CD14-positive monocyte (primary cell): ENCODE data around the gene EPO. TPM values are rescaled to one million over a fixed set of nuclear protein-coding genes. Genes with fewer than 3 reads are reported as not detected.
A peak's percentile ranks its signal among the peaks of the same experiment; 100 is the strongest.

Experiments used
- DNase-seq, 3 donors: peaks; one replicate each; pipeline ENCODE4 v3.0.0-alpha.2; 2011 to 2022
- H2AFZ ChIP-seq: 2 replicates; pipeline ENCODE4 v1.6.0; 2012; ENCODE audit warnings: mild to moderate bottlenecking, low read depth, low read length, inconsistent platforms; ENCODE audit not compliant: insufficient read depth, poor library complexity, severe bottlenecking
- H3K27ac ChIP-seq, 2 donors: 1 replicate in 1 of 2; 2 replicates in 1 of 2; pipeline ENCODE4 v1.5.1; 2012 to 2013; ENCODE audit warnings: low read length in 2 of 2, control low read depth in 1 of 2, inconsistent platforms in 1 of 2, low read depth in 1 of 2, mild to moderate bottlenecking in 1 of 2
- H3K27me3 ChIP-seq, 2 donors: one replicate each; pipeline versions ENCODE4 v1.6.0 to v1.6.1; 2011 to 2013; ENCODE audit warnings: low read length in 2 of 2; ENCODE audit not compliant: control insufficient read depth in 2 of 2, insufficient read depth in 2 of 2
- H3K36me3 ChIP-seq, 2 donors: replicated peaks in 1 of 2; 1 replicate in 1 of 2; 2 replicates in 1 of 2; pipeline versions ENCODE4 v1.5.1 to v1.6.1; 2012 to 2013; ENCODE audit warnings: low read length in 2 of 2, control low read depth in 1 of 2, inconsistent platforms in 1 of 2, mild to moderate bottlenecking in 1 of 2; ENCODE audit not compliant: insufficient read depth in 2 of 2, control insufficient read depth in 1 of 2
- H3K4me1 ChIP-seq, 2 donors: 1 replicate in 1 of 2; 2 replicates in 1 of 2; pipeline versions ENCODE4 v1.5.1 to v1.6.1; 2012 to 2013; ENCODE audit warnings: low read length in 2 of 2, control low read depth in 1 of 2, inconsistent platforms in 1 of 2, mild to moderate bottlenecking in 1 of 2, moderate library complexity in 1 of 2; ENCODE audit not compliant: insufficient read depth in 2 of 2, control insufficient read depth in 1 of 2
- H3K4me2 ChIP-seq: replicated peaks from 2 replicates; pipeline ENCODE3; 2012; ENCODE audit warnings: low read length, moderate library complexity, mild to moderate bottlenecking; ENCODE audit not compliant: poor library complexity, severe bottlenecking; ENCODE audit errors: extremely low read depth
- H3K4me3 ChIP-seq, 3 experiments: fragments of 200-600 bp in 1 of 3; sonication (generic) in 1 of 3; replicated peaks in 1 of 3; 1 replicate in 2 of 3; 2 replicates in 1 of 3; pipeline ENCODE4 v1.5.1; 2011 to 2013; ENCODE audit warnings: low read length in 3 of 3, mild to moderate bottlenecking in 3 of 3, control low read depth in 2 of 3, low read depth in 2 of 3, inconsistent platforms in 1 of 3, moderate library complexity in 1 of 3
- H3K79me2 ChIP-seq: 2 replicates; pipeline ENCODE4 v1.6.0; 2012; ENCODE audit warnings: mild to moderate bottlenecking, control low read depth, inconsistent platforms, low read length, moderate library complexity; ENCODE audit not compliant: insufficient read depth
- H3K9ac ChIP-seq: 2 replicates; pipeline ENCODE4 v1.6.0; 2017; ENCODE audit warnings: low read length, mild to moderate bottlenecking; ENCODE audit not compliant: insufficient read depth, poor library complexity, severe bottlenecking
- H3K9me3 ChIP-seq, 2 donors: replicated peaks in 1 of 2; 1 replicate in 1 of 2; 2 replicates in 1 of 2; pipeline versions ENCODE4 v1.5.1 to v1.6.1; 2012 to 2013; ENCODE audit warnings: low read length in 2 of 2, control low read depth in 1 of 2; ENCODE audit not compliant: control insufficient read depth in 1 of 2, insufficient read depth in 1 of 2
- H4K20me1 ChIP-seq: 2 replicates; pipeline ENCODE4 v1.6.0; 2012; ENCODE audit warnings: mild to moderate bottlenecking, low read length, control low read depth, moderate library complexity; ENCODE audit not compliant: insufficient read depth
- H3K27ac Mint-ChIP-seq, 7 donors: one replicate each; pipeline ENCODE4 v1.8.0; 2020; ENCODE audit warnings: mild to moderate bottlenecking in 7 of 7, mixed read lengths in 7 of 7, moderate library complexity in 6 of 7, inconsistent platforms in 2 of 7
- H3K27me3 Mint-ChIP-seq, 3 donors: one replicate each; pipeline ENCODE4 v1.8.0; 2021 to 2022; ENCODE audit warnings: low read depth in 3 of 3, mild to moderate bottlenecking in 3 of 3, mixed read lengths in 3 of 3, moderate library complexity in 3 of 3, inconsistent platforms in 1 of 3
- H3K36me3 Mint-ChIP-seq, 2 donors: one replicate each; pipeline ENCODE4 v1.8.0; 2020; ENCODE audit warnings: mixed read lengths in 2 of 2, inconsistent platforms in 1 of 2, mild to moderate bottlenecking in 1 of 2
- H3K4me1 Mint-ChIP-seq: one replicate; pipeline ENCODE4 v1.8.0; 2020; ENCODE audit warnings: mild to moderate bottlenecking, mixed read lengths
- H3K4me3 Mint-ChIP-seq, 2 donors: one replicate each; pipeline ENCODE4 v1.8.0; 2020; ENCODE audit warnings: mild to moderate bottlenecking in 2 of 2, mixed read lengths in 2 of 2, moderate library complexity in 1 of 2
- H3K9me3 Mint-ChIP-seq, 7 donors: one replicate each; pipeline ENCODE4 v1.8.0; 2020 to 2022; ENCODE audit warnings: mixed read lengths in 7 of 7, mild to moderate bottlenecking in 6 of 7, moderate library complexity in 6 of 7, inconsistent platforms in 2 of 7
- WGBS: methylation state at CpG from one replicate; pipeline ENCODE4 v1.1.5; 2013; ENCODE audit warnings: missing lambda C conversion rate; ENCODE audit not compliant: insufficient coverage; 5-methylcytosine and 5-hydroxymethylcytosine counted together
- intact Hi-C, 2 donors: fragments of 100-400 bp; cut with micrococcal nuclease; formaldehyde crosslinking; loops; one replicate each; pipeline versions ENCODE4 v1.15.0 to v1.15.1; 2023
- polyA minus RNA-seq: library from RNA; depleted of rRNA, polyadenylated mRNA; stranded (reverse); fragments of >200 nt; gene quantifications from 2 replicates; pipeline ENCODE4 v1.2.3, GENCODE V29; 2012
- polyA plus RNA-seq, 3 donors: library from polyadenylated mRNA; depleted of rRNA in 1 of 3; unstranded in 2 of 3; stranded (reverse) in 1 of 3; fragments of 300-500 nt in 2 of 3; fragments of >200 nt in 1 of 3; fragmentation: Illumina TruSeq in 2 of 3; gene quantifications; 1 replicate in 2 of 3; 2 replicates in 1 of 3; pipeline ENCODE4 v1.2.3, GENCODE V29; 2012 to 2021
- total RNA-seq, 12 experiments: library from RNA in 1 of 12; stranded (reverse) in 1 of 12; fragments of 120-200 nt in 1 of 12; gene quantifications; one replicate each; pipeline ENCODE4 v1.2.4 and lab custom pipeline; 2013 to 2026; ENCODE audit warnings: mixed read lengths in 6 of 12, inconsistent platforms in 1 of 12
- TF ChIP-seq, protein P1 (sequence below): fragments of 200-600 bp; IDR thresholded peaks from one replicate; pipeline ENCODE4 v1.8.0; 2022; ENCODE audit warnings: antibody characterized with exemption, mild to moderate bottlenecking

The EPO gene
- not detected for total RNA-seq (2013)
- polyA plus RNA-seq = not detected
- not detected in 2 replicates for polyA minus RNA-seq
- 0 to 0.35 (median 0) reads per million in 11 experiments for total RNA-seq (lab: John Stamatoyannopoulos, UW)

GRCh38 chr7:100720279-100720670, at the start of gene EPO:
EPO (plus strand) TSS chr7:100720468; CDS start chr7:100720981, 513 bp downstream.
- no peak within 1 kb of the TSS for H2AFZ ChIP-seq

More at GRCh38 chr7:100720279-100720670, at the start of gene EPO:
- DNase-seq = no peak
- intact Hi-C loops = loop anchor here in 1 of 2 donors (10.0 kb wide), 1 partner anchor 135 kb away; the partner anchor contains the start of gene SLC12A9
- H3K4me1 ChIP-seq = no peaks in the 10 kb centered on the region
- H3K27ac ChIP-seq = no peak within 1 kb of the TSS
- WGBS = 3% methylated on average over 18 of the region's 21 CpGs
- H3K27me3 Mint-ChIP-seq = peaks cover 52 to 71% (median 53%) of the 10 kb centered on the region in 3 donors
- no peak within 1 kb of the TSS for H3K4me3 ChIP-seq
- H3K36me3 Mint-ChIP-seq = peaks cover 0 to 4% of the 10 kb centered on the region in 2 donors
- H3K9ac ChIP-seq = no peak within 1 kb of the TSS
- no peaks in the 10 kb centered on the region for H3K79me2 ChIP-seq
- peak within 1 kb of the TSS in 1 of 7 donors; percentile 61 for H3K27ac Mint-ChIP-seq
- H3K36me3 ChIP-seq = no peaks in the 10 kb centered on the region
- TF ChIP-seq, protein P1, sequence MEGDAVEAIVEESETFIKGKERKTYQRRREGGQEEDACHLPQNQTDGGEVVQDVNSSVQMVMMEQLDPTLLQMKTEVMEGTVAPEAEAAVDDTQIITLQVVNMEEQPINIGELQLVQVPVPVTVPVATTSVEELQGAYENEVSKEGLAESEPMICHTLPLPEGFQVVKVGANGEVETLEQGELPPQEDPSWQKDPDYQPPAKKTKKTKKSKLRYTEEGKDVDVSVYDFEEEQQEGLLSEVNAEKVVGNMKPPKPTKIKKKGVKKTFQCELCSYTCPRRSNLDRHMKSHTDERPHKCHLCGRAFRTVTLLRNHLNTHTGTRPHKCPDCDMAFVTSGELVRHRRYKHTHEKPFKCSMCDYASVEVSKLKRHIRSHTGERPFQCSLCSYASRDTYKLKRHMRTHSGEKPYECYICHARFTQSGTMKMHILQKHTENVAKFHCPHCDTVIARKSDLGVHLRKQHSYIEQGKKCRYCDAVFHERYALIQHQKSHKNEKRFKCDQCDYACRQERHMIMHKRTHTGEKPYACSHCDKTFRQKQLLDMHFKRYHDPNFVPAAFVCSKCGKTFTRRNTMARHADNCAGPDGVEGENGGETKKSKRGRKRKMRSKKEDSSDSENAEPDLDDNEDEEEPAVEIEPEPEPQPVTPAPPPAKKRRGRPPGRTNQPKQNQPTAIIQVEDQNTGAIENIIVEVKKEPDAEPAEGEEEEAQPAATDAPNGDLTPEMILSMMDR = no peak
- H3K9me3 Mint-ChIP-seq = peaks cover 11 to 37% (median 24%) of the 10 kb centered on the region in 7 donors
- no peak within 1 kb of the TSS for H3K4me2 ChIP-seq
- peak within 1 kb of the TSS in 1 of 2 donors; percentile 76 for H3K4me3 Mint-ChIP-seq
- peaks cover 24 to 34% of the 10 kb centered on the region in 2 donors for H3K27me3 ChIP-seq
- no peaks in the 10 kb centered on the region for H4K20me1 ChIP-seq
- H3K4me1 Mint-ChIP-seq = peaks cover 6% of the 10 kb centered on the region
- peaks cover 12 to 18% of the 10 kb centered on the region in 2 donors for H3K9me3 ChIP-seq
